Left ventricle myocardium inferior (tissue), 1 donor: ENCODE measurements around the gene PTPN12. TPM values are rescaled to one million over a fixed set of nuclear protein-coding genes. Genes with fewer than 3 reads are reported as not detected.
A peak's percentile ranks its signal among the peaks of the same experiment; 100 is the strongest.
"Not testable (repeated sequence)": the region's sequence is repeated elsewhere in the genome, so short reads cannot be mapped to it uniquely, and the experiment has no call there.

Experiments used
- DNase-seq: peaks from one replicate; pipeline ENCODE4 v3.0.0-alpha.2; 2020
- H3K27ac ChIP-seq: fragments of 200-600 bp; replicated peaks from 2 replicates; pipeline ENCODE4 v1.8.0; 2021
- H3K27me3 ChIP-seq: fragments of 200-600 bp; 2 replicates; pipeline ENCODE4 v1.8.0; 2021; ENCODE audit warnings: low read depth
- H3K36me3 ChIP-seq: fragments of 200-600 bp; 2 replicates; pipeline ENCODE4 v1.8.0; 2021
- H3K4me1 ChIP-seq: fragments of 200-600 bp; 2 replicates; pipeline ENCODE4 v1.8.0; 2021
- H3K4me3 ChIP-seq: fragments of 200-600 bp; 2 replicates; pipeline ENCODE4 v1.8.0; 2021; ENCODE audit warnings: mild to moderate bottlenecking, moderate library complexity
- H3K9me3 ChIP-seq: fragments of 200-600 bp; replicated peaks from 2 replicates; pipeline ENCODE4 v1.8.0; 2021
- CTCF ChIP-seq: fragments of 200-600 bp; IDR thresholded peaks from 2 replicates; pipeline ENCODE4 v1.8.0; 2021; ENCODE audit warnings: antibody characterized with exemption, mild to moderate bottlenecking, borderline replicate concordance
- intact Hi-C: fragments of 100-400 bp; cut with micrococcal nuclease; formaldehyde crosslinking; loops from one replicate; pipeline ENCODE4 v1.11.0; 2022
- total RNA-seq: library from RNA; stranded (reverse); fragmentation: NEBNext Ultra II Directional; extraction: Animal tissue kit (Norgen Biotek cat#: 25700); gene quantifications from one replicate; pipeline ENCODE4 v1.2.1, GENCODE V29; 2021
- donor health status: DM: no; HTN: yes; CAD: no; lungs with severe emphysema.

PTPN12 gene
- total RNA-seq, 1 donor from 2014 or later = 52.2 TPM

DNA sequence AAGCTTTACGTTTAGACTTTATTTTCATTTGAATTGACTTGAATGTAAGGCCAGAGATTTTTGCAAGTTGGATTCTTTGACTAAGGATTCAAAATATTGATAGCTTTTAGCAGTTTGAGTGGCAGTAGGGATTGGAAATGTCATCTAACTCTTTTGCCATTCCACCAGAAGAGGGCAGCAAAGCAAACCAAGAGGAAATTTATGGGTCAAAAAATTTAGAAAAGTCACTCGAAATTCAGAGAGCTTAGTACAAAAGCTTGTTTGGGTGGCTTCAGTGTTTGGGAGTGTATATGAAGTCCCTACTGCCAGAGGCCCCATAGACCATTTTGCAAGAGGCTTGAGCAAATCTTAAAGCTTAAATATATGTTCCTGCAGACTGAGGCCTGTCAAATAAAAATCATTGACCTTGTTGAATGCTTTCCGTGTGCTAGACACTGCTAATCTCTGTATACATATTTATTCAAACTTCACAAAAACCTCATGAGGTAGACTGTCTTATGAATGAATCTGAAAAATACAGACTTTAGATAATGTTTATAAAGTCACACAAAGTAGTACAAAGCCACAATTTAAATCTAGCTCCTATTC is 114.6 kb downstream of the PTPN12 start:
- H3K4me1 ChIP-seq = peaks cover 8% of the 10 kb centered on the region
- H3K4me3 ChIP-seq = no peak overlapping the region
- no peaks in the 10 kb centered on the region for H3K9me3 ChIP-seq
- no peaks in the 10 kb centered on the region for H3K27me3 ChIP-seq
- intact Hi-C loops = loop anchor here (5.0 kb wide), 1 partner anchor 111 kb away; no protein-coding TSS in a partner anchor
- H3K27ac ChIP-seq = no peak overlapping the region
- DNase-seq = no peak
- peaks cover 26% of the 10 kb centered on the region for H3K36me3 ChIP-seq
- peak; percentile 78 for TF ChIP-seq CTCF

- H3K4me3 ChIP-seq, H3K27me3 ChIP-seq, H3K4me1 ChIP-seq, DNase-seq, H3K9me3 ChIP-seq, H3K27ac ChIP-seq: not testable (repeated sequence)
- peaks cover 31% of the 10 kb centered on the region for H3K36me3 ChIP-seq
- intact Hi-C loops = loop anchor here (5.0 kb wide), 1 partner anchor 109 kb away; no protein-coding TSS in a partner anchor
Measured at GRCh38 chr7:77652826-77653225, 115.7 kb downstream of the PTPN12 start.

- Histone ChIP-seq H3K27ac (no peak overlapping the region), H3K4me3 (no peak overlapping the region), H3K36me3 (peaks cover 34% of the 10 kb centered on the region), H3K27me3 (no peaks in the 10 kb centered on the region), H3K4me1 (peaks cover 8% of the 10 kb centered on the region), H3K9me3 (no peaks in the 10 kb centered on the region)
- no peak for TF ChIP-seq CTCF
- no peak for DNase-seq
- intact Hi-C loops = loop anchor here (5.0 kb wide), 1 partner anchor 109 kb away; no protein-coding TSS in a partner anchor
Measured at GRCh38 chr7:77653572-77653971, 116.5 kb downstream of the PTPN12 start.

DNA sequence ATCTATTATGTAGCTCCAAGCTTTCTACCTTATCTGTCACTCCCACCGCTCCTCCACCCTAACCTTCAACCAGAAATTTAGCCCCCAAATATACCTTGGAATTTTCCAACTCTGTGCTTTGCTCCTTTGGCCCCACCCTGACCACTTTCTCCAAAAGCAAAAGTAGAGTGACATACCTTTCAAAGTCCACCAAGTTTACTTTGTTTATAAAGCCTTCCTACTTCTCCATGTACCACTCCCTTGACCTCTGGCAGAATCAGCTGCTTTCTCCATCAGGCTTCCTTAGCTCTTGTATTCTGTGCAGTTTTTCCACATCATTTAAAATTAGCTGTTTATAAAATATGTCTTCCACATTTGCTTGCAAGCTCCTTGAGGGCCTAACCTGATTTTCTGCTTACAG is 118.3 kb downstream of the PTPN12 start:
- no peak for DNase-seq
- Histone ChIP-seq H3K9me3 (no peaks in the 10 kb centered on the region), H3K4me1 (peaks cover under 1% of the 10 kb centered on the region), H3K27me3 (no peaks in the 10 kb centered on the region), H3K36me3 (peaks cover 38% of the 10 kb centered on the region), H3K4me3 (no peak overlapping the region), H3K27ac (no peak overlapping the region)
- no peak for TF ChIP-seq CTCF
- intact Hi-C loops = no loop called here

GRCh38 chr7:77655836-77656455 is 118.9 kb downstream of the PTPN12 start:
- H3K36me3 ChIP-seq = peaks cover 38% of the 10 kb centered on the region
- no peak for TF ChIP-seq CTCF
- no peaks in the 10 kb centered on the region for H3K27me3 ChIP-seq
- H3K4me1 ChIP-seq = no peaks in the 10 kb centered on the region
- intact Hi-C loops = no loop called here
- H3K4me3 ChIP-seq = no peak overlapping the region
- H3K9me3 ChIP-seq = no peaks in the 10 kb centered on the region
- H3K27ac ChIP-seq = no peak overlapping the region
- no peak for DNase-seq
